Endothelial cell (in vitro differentiated cells): ENCODE measurements around the gene DUOXA2. TPM values are rescaled to one million over a fixed set of nuclear protein-coding genes. Genes with fewer than 3 reads are reported as not detected.

Experiments used
- DNase-seq: peaks from one replicate; pipeline ENCODE4 v3.0.0; 2021; ENCODE audit warnings: low spot score
- H3K27ac Mint-ChIP-seq: one replicate; pipeline ENCODE4 v1.8.0; 2021; ENCODE audit warnings: mixed read lengths, inconsistent platforms; ENCODE audit not compliant: unreplicated experiment
- H3K27me3 Mint-ChIP-seq: one replicate; pipeline ENCODE4 v1.8.0; 2021; ENCODE audit warnings: mild to moderate bottlenecking, moderate library complexity, mixed read lengths, inconsistent platforms; ENCODE audit not compliant: unreplicated experiment
- H3K36me3 Mint-ChIP-seq: one replicate; pipeline ENCODE4 v1.8.0; 2021; ENCODE audit warnings: mild to moderate bottlenecking, low read depth, mixed read lengths, inconsistent platforms; ENCODE audit not compliant: unreplicated experiment
- H3K4me1 Mint-ChIP-seq: one replicate; pipeline ENCODE4 v1.8.0; 2021; ENCODE audit warnings: mild to moderate bottlenecking, mixed read lengths, inconsistent platforms; ENCODE audit not compliant: unreplicated experiment
- H3K4me3 Mint-ChIP-seq: one replicate; pipeline ENCODE4 v1.8.0; 2021; ENCODE audit warnings: mild to moderate bottlenecking, mixed read lengths, inconsistent platforms; ENCODE audit not compliant: unreplicated experiment
- H3K9me3 Mint-ChIP-seq: one replicate; pipeline ENCODE4 v1.8.0; 2021; ENCODE audit warnings: mixed read lengths, inconsistent platforms; ENCODE audit not compliant: unreplicated experiment
- total RNA-seq: library from RNA; stranded (reverse); fragmentation: NEBNext Ultra II Directional; extraction: Animal tissue kit (Norgen Biotek cat#: 25700); gene quantifications from one replicate; pipeline ENCODE4 v1.2.1, GENCODE V29; 2021; ENCODE audit not compliant: unreplicated experiment
- TF ChIP-seq, protein P1 (sequence below): fragments of 200-600 bp; sonication (generic); IDR thresholded peaks from one replicate; pipeline ENCODE4 v1.5.0; 2021; ENCODE audit warnings: antibody characterized with exemption; ENCODE audit not compliant: unreplicated experiment

Gene DUOXA2
- total RNA-seq, 1 donor from 2014 or later: not detected

DNA sequence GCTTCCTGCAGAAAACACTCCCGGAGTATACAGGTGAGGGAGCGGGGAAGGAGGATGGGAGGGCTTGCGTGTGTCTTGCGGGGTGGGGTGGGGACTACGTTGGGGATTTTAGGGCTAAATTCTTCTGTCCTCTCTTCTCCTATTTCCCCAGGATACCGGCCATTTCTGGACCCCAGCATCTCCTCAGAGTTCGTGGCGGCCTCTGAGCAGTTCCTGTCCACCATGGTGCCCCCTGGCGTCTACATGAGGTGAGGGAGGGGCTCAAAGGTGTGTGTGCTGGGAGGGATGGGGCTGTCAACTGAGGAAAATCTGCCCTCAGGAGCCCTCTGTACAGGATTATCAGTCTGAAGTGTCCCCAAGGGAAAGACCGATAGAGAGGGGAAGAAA lies 22.2 kb downstream of the DUOXA2 start:
- Mint-ChIP-seq H3K27me3 (peaks cover 28% of the 10 kb centered on the region), H3K36me3 (peaks cover 6% of the 10 kb centered on the region), H3K27ac (no peak overlapping the region), H3K4me3 (no peak overlapping the region), H3K4me1 (peaks cover 5% of the 10 kb centered on the region), H3K9me3 (no peaks in the 10 kb centered on the region)
- peak; percentile 44 for DNase-seq
- TF ChIP-seq, protein P1, sequence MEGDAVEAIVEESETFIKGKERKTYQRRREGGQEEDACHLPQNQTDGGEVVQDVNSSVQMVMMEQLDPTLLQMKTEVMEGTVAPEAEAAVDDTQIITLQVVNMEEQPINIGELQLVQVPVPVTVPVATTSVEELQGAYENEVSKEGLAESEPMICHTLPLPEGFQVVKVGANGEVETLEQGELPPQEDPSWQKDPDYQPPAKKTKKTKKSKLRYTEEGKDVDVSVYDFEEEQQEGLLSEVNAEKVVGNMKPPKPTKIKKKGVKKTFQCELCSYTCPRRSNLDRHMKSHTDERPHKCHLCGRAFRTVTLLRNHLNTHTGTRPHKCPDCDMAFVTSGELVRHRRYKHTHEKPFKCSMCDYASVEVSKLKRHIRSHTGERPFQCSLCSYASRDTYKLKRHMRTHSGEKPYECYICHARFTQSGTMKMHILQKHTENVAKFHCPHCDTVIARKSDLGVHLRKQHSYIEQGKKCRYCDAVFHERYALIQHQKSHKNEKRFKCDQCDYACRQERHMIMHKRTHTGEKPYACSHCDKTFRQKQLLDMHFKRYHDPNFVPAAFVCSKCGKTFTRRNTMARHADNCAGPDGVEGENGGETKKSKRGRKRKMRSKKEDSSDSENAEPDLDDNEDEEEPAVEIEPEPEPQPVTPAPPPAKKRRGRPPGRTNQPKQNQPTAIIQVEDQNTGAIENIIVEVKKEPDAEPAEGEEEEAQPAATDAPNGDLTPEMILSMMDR: peak; percentile 25

DNA sequence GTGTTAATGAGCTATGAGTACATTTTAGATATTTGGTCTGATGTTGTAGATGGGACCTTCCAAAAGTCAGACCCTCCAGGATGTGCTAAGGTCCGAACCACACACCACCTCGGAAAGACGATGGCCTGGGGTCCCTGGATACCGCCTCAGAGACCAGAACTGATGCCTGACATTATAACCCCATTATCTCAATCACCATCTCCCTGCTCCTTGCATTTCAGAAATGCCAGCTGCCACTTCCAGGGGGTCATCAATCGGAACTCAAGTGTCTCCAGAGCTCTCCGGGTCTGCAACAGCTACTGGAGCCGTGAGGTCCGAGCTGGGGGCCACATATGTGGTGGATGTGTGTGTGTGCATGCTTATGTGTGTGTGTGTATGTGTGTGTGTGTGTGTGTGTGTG lies 23.6 kb downstream of the DUOXA2 start:
- H3K27ac Mint-ChIP-seq: no peak overlapping the region
- H3K4me3 Mint-ChIP-seq: no peak overlapping the region
- H3K36me3 Mint-ChIP-seq: no peaks in the 10 kb centered on the region
- TF ChIP-seq, protein P1: no peak
- no peak for DNase-seq
- no peaks in the 10 kb centered on the region for H3K9me3 Mint-ChIP-seq
- H3K4me1 Mint-ChIP-seq: peaks cover 5% of the 10 kb centered on the region
- peaks cover 22% of the 10 kb centered on the region for H3K27me3 Mint-ChIP-seq

DNA sequence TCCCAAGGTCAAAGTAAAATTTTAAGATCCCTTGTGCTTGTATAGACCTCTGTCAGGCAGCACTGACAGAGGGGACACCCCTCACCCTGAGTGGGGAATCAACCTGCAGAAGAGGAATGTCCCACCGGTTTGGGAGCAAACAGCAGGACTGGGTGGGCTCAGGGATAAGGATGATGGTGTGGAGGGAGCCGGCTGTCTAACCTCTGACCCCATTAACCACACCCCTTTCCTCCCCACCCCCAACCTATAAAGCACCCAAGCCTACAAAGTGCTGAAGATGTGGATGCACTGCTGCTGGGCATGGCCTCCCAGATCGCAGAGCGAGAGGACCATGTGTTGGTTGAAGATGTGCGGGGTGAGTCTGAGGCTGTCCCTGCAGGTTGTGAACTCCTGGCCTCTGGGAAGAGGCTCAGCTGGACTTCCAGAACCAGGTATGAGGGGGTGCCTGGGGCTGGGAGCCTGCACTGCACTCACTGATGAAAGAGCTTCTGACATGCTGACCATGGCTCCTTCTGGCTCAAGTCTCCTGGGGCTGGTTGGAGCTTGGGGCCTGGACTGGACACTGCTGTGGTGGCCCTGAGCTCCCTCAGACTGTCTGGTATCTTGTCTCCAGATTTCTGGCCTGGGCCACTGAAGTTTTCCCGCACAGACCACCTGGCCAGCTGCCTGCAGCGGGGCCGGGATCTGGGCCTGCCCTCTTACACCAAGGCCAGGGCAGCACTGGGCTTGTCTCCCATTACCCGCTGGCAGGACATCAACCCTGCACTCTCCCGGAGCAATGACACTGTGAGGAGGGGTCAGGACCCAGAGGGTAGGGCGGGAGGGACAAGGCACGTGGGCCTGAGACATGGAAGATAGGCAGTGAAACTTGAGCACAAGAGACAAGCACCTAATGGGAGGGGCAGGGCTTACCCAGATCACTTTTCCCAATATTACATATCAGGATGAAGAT lies 25.0 kb downstream of the DUOXA2 start:
- H3K9me3 Mint-ChIP-seq: no peaks in the 10 kb centered on the region
- TF ChIP-seq, protein P1: no peak
- no peak overlapping the region for H3K4me3 Mint-ChIP-seq
- no peak for DNase-seq
- no peaks in the 10 kb centered on the region for H3K36me3 Mint-ChIP-seq
- no peak overlapping the region for H3K27ac Mint-ChIP-seq
- H3K27me3 Mint-ChIP-seq: peaks cover 12% of the 10 kb centered on the region
- H3K4me1 Mint-ChIP-seq: peaks cover 5% of the 10 kb centered on the region

DNA sequence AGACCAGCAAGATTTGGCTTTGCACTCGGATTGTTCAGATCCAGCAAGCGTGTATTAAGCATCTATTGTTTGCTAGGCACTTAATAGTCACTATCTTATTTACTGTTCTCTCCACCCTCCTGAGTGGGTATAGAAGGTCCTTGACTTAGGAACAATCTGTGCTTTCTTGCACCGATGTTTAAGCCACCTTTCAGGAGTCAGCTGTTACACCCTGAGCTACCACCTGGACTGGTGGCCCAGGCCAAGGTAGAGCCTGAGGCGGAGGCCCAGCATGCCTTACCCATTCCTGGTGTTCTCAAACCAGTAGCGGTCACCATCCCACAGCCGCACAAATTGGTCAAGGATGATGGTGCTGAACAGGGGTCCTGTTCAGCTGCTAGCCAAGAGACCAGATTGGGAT lies 25.6 kb downstream of the DUOXA2 start:
- Mint-ChIP-seq H3K4me3 (no peak overlapping the region), H3K4me1 (peaks cover 6% of the 10 kb centered on the region), H3K36me3 (no peaks in the 10 kb centered on the region), H3K27ac (no peak overlapping the region), H3K9me3 (no peaks in the 10 kb centered on the region), H3K27me3 (peaks cover 10% of the 10 kb centered on the region)
- DNase-seq: no peak
- TF ChIP-seq, protein P1: no peak
